HCT116 (cell line): ENCODE data around the gene TTLL5. TPM values are rescaled to one million over a fixed set of nuclear protein-coding genes. Genes with fewer than 3 reads are reported as not detected.
"Not testable (repeated sequence)": the region's sequence is repeated elsewhere in the genome, so short reads cannot be mapped to it uniquely, and the experiment has no call there.

ENCODE experiments used
- ATAC-seq: fragments of 200-7000 bp; cut with Tn5 transposase; 2 replicates; pipeline ENCODE4 v1.9.1; 2020; ENCODE audit warnings: mild to moderate bottlenecking, moderate library complexity
- BruUV-seq: library from RNA; stranded (reverse); fragments of 400-500 nt; replicated peaks from 2 replicates; lab custom pipeline; 2021; lab: Mats Ljungman, UMichigan
- CTCF ChIA-PET: fragments of 300-600 bp; sonication (Branson Sonifier 250); formaldehyde crosslinking; loops from one replicate; lab custom pipeline; 2021; ENCODE audit warnings: antibody characterized with exemption; lab: Charles Lee
- POLR2A ChIA-PET: fragments of 300-600, 350-600 bp; sonication (Branson Sonifier 250); formaldehyde crosslinking; loops from one replicate; lab custom pipeline; 2021; ENCODE audit warnings: antibody characterized with exemption; lab: Charles Lee
- RAD21 ChIA-PET, 2 experiments: fragments of 300-600 bp; sonication (Branson Sonifier 250); formaldehyde crosslinking; loops; one replicate each; lab custom pipeline; 2023; ENCODE audit warnings: low total read pairs in 2 of 2; ENCODE audit not compliant: uncharacterized antibody in 2 of 2, unreplicated experiment in 2 of 2, low non-redundant PET in 1 of 2; lab: Charles Lee
- DNase-seq: peaks from one replicate; pipeline ENCODE4 v3.0.0-alpha.2; 2010; ENCODE audit warnings: low read depth, low spot score
- H2AFZ ChIP-seq: fragments of 200-600 bp; shearing (Covaris generic), sonication (generic); 2 replicates; pipeline ENCODE4 v1.6.1; 2017; ENCODE audit warnings: low read depth, mixed run types, mixed read lengths, antibody characterized with exemption, low read length; ENCODE audit not compliant: poor library complexity, severe bottlenecking
- H3K27ac ChIP-seq: 2 replicates; pipeline ENCODE4 v1.5.1; 2012; ENCODE audit warnings: low read depth, low read length
- H3K27me3 ChIP-seq: fragments of 200-600 bp; sonication (generic); 2 replicates; pipeline ENCODE4 v1.6.1; 2016; ENCODE audit warnings: mixed run types, low read length, mixed read lengths; ENCODE audit not compliant: insufficient read depth
- H3K36me3 ChIP-seq, 2 experiments: fragments of 200-500 bp in 1 of 2; fragments of 200-600 bp in 1 of 2; sonication (Bioruptor generic) in 1 of 2; sonication (generic) in 1 of 2; 2 replicates each; pipeline versions ENCODE4 v1.5.1 to v1.6.1; 2014 to 2016; ENCODE audit warnings: low read length in 2 of 2, inconsistent platforms in 1 of 2, mixed read lengths in 1 of 2, mixed run types in 1 of 2; ENCODE audit not compliant: insufficient read depth in 2 of 2, control insufficient read depth in 1 of 2
- H3K4me1 ChIP-seq, 2 experiments: fragments of 200-600 bp in 1 of 2; sonication (generic) in 1 of 2; 2 replicates each; pipeline versions ENCODE4 v1.5.1 to v1.6.1; 2012 to 2017; ENCODE audit warnings: low read length in 2 of 2, inconsistent platforms in 1 of 2, mild to moderate bottlenecking in 1 of 2, mixed read lengths in 1 of 2, mixed run types in 1 of 2, moderate library complexity in 1 of 2; ENCODE audit not compliant: insufficient read depth in 2 of 2, control insufficient read depth in 1 of 2
- H3K4me2 ChIP-seq: fragments of 200-600 bp; sonication (generic); 2 replicates; pipeline ENCODE4 v1.6.1; 2017; ENCODE audit warnings: mixed run types, low read length, mixed read lengths
- H3K4me3 ChIP-seq, 2 experiments: fragments of 200-600 bp in 1 of 2; sonication (generic) in 1 of 2; replicated peaks in 1 of 2; 2 replicates each; pipeline ENCODE4 v1.5.1; 2011 to 2016; ENCODE audit warnings: low read length in 2 of 2, control low read depth in 1 of 2, low read depth in 1 of 2, mild to moderate bottlenecking in 1 of 2, mixed read lengths in 1 of 2, mixed run types in 1 of 2
- H3K79me2 ChIP-seq: fragments of 200-600 bp; sonication (generic); 2 replicates; pipeline ENCODE4 v1.6.1; 2017; ENCODE audit warnings: mild to moderate bottlenecking, mixed run types, low read length, moderate library complexity, mixed read lengths; ENCODE audit not compliant: insufficient read depth
- H3K9ac ChIP-seq: fragments of 200-600 bp; sonication (generic); 2 replicates; pipeline ENCODE4 v1.6.1; 2016; ENCODE audit warnings: low read length, mixed read lengths
- H3K9me2 ChIP-seq: fragments of 200-600 bp; sonication (generic), shearing (Covaris generic); 2 replicates; pipeline ENCODE4 v1.6.1; 2017; ENCODE audit warnings: mixed run types, mild to moderate bottlenecking, moderate library complexity; ENCODE audit not compliant: insufficient read depth
- H3K9me3 ChIP-seq, 2 experiments: fragments of 200-500 bp in 1 of 2; fragments of 200-600 bp in 1 of 2; sonication (Bioruptor generic) in 1 of 2; sonication (generic) in 1 of 2; 2 replicates each; pipeline ENCODE4 v1.6.1; 2014 to 2017; ENCODE audit warnings: low read length in 2 of 2, mixed read lengths in 2 of 2, inconsistent platforms in 1 of 2, low read depth in 1 of 2, mild to moderate bottlenecking in 1 of 2, mixed run types in 1 of 2, moderate library complexity in 1 of 2; ENCODE audit not compliant: control insufficient read depth in 1 of 2, insufficient read depth in 1 of 2
- H4K20me1 ChIP-seq: fragments of 200-600 bp; sonication (generic), shearing (Covaris generic); 2 replicates; pipeline ENCODE4 v1.6.1; 2017; ENCODE audit warnings: mixed run types, mild to moderate bottlenecking, moderate library complexity; ENCODE audit not compliant: insufficient read depth
- CBX3 ChIP-seq: IDR thresholded peaks from 2 replicates; pipeline ENCODE4 v1.6.1; 2012; ENCODE audit warnings: low read depth
- CEBPB ChIP-seq: IDR thresholded peaks from 2 replicates; pipeline ENCODE4 v1.6.1; 2012; ENCODE audit warnings: low read depth
- EGR1 ChIP-seq: IDR thresholded peaks from 2 replicates; pipeline ENCODE4 v1.6.1; 2012; ENCODE audit warnings: low read depth
- ELF1 ChIP-seq: IDR thresholded peaks from 2 replicates; pipeline ENCODE4 v1.6.1; 2012; ENCODE audit warnings: low read depth, borderline replicate concordance
- EZH2phosphoT487 ChIP-seq: fragments of 200-600 bp; IDR thresholded peaks from 2 replicates; pipeline ENCODE4 v1.6.1; 2018; ENCODE audit warnings: antibody characterized with exemption, borderline replicate concordance
- FOSL1 ChIP-seq: IDR thresholded peaks from 2 replicates; pipeline ENCODE4 v1.6.1; 2012; ENCODE audit warnings: low read depth
- JUND ChIP-seq: IDR thresholded peaks from 2 replicates; pipeline ENCODE4 v1.6.1; 2012
- POLR2AphosphoS5 ChIP-seq: IDR thresholded peaks from 2 replicates; pipeline ENCODE4 v1.6.1; 2011; ENCODE audit warnings: mild to moderate bottlenecking, low read depth, low read length, moderate library complexity
- SIN3A ChIP-seq: IDR thresholded peaks from 2 replicates; pipeline ENCODE4 v1.6.1; 2012; ENCODE audit warnings: low read depth
- SP1 ChIP-seq: IDR thresholded peaks from 2 replicates; pipeline ENCODE4 v1.6.1; 2012; ENCODE audit warnings: low read depth
- SRF ChIP-seq: IDR thresholded peaks from 2 replicates; pipeline ENCODE4 v1.6.1; 2012; ENCODE audit warnings: low read depth
- TCF7L2 ChIP-seq: IDR thresholded peaks from 2 replicates; pipeline ENCODE4 v1.7.0; 2011; ENCODE audit warnings: borderline replicate concordance, inconsistent platforms; ENCODE audit not compliant: insufficient read depth, insufficient read length; ENCODE audit errors: extremely low read depth
- YY1 ChIP-seq: IDR thresholded peaks from 2 replicates; pipeline ENCODE4 v1.6.1; 2011; ENCODE audit warnings: low read length, low read depth, moderate library complexity, mild to moderate bottlenecking; ENCODE audit not compliant: insufficient replicate concordance; ENCODE audit errors: extremely low read depth
- ZFX ChIP-seq: fragments of 450-650 bp; IDR thresholded peaks from 2 replicates; pipeline ENCODE4 v1.6.1; 2017
- ZNF274 ChIP-seq: fragments of 200-500 bp; sonication (Bioruptor generic); IDR thresholded peaks from 2 replicates; pipeline ENCODE4 v1.6.1; 2014; ENCODE audit warnings: mild to moderate bottlenecking, low read depth, low read length, inconsistent platforms
- intact Hi-C: fragments of 100-400 bp; cut with micrococcal nuclease; formaldehyde crosslinking; loops from 2 replicates; pipeline ENCODE4 v1.10.0; 2022
- total RNA-seq: library from RNA; stranded (reverse); gene quantifications from one replicate; pipeline ENCODE4 v1.2.1, GENCODE V29; 2021; ENCODE audit not compliant: unreplicated experiment
- TF ChIP-seq, protein P1 (sequence below), 3 experiments: fragments of 200-600 bp in 1 of 3; sonication (generic) in 1 of 3; IDR thresholded peaks in 2 of 3; conservative IDR thresholded peaks in 1 of 3; 2 replicates each; pipeline ENCODE4 v1.5.1; 2012 to 2017; ENCODE audit warnings: low read depth in 2 of 3, low read length in 2 of 3, antibody characterized with exemption in 1 of 3, borderline replicate concordance in 1 of 3, control low read depth in 1 of 3, mild to moderate bottlenecking in 1 of 3, mixed read lengths in 1 of 3, mixed run types in 1 of 3, moderate library complexity in 1 of 3; ENCODE audit not compliant: insufficient read depth in 1 of 3
- TF ChIP-seq, protein P2 (sequence below): IDR thresholded peaks from 2 replicates; pipeline ENCODE4 v1.6.1; 2012
- TF ChIP-seq, protein P3 (sequence below): IDR thresholded peaks from 2 replicates; pipeline ENCODE4 v1.6.1; 2012

TTLL5 gene
- total RNA-seq, 1 experiment from 2014 or later, result 26.2 TPM

DNA sequence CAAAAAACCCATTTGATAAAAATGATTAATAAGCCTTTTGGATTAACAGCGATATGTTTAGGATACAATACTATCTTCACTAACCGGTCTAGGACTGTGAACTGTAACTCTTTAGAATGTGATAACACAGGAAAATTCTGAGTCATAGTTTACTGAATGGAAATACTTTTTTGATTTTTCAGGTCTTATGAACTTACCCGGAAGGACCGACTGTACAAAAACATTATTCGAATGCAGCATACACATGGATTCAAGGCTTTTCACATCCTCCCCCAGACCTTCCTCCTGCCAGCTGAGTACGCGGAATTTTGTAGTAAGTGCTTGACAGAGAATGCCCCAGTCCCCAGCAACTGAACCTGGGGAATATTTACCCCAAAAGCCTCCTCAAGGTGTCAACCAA is 29.0 kb downstream of the TTLL5 start:
- no peak for ATAC-seq
- POLR2A ChIA-PET, result interaction anchor here (0.8 kb wide), 1 partner anchor 19 kb away, joined by 3 read pairs; no protein-coding TSS in a partner anchor
- Histone ChIP-seq H3K4me3 (no peak overlapping the region), H3K4me1 (no peaks in the 10 kb centered on the region)
- TF ChIP-seq, protein P1, sequence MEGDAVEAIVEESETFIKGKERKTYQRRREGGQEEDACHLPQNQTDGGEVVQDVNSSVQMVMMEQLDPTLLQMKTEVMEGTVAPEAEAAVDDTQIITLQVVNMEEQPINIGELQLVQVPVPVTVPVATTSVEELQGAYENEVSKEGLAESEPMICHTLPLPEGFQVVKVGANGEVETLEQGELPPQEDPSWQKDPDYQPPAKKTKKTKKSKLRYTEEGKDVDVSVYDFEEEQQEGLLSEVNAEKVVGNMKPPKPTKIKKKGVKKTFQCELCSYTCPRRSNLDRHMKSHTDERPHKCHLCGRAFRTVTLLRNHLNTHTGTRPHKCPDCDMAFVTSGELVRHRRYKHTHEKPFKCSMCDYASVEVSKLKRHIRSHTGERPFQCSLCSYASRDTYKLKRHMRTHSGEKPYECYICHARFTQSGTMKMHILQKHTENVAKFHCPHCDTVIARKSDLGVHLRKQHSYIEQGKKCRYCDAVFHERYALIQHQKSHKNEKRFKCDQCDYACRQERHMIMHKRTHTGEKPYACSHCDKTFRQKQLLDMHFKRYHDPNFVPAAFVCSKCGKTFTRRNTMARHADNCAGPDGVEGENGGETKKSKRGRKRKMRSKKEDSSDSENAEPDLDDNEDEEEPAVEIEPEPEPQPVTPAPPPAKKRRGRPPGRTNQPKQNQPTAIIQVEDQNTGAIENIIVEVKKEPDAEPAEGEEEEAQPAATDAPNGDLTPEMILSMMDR (IDR thresholded peaks at IDR 0.05 in 2 of 3, conservative IDR thresholded peaks at IDR 0.05 in 1 of 3; ENCODE audit: borderline replicate concordance in 1 of 3, insufficient read depth in 1 of 3, low read depth in 2 of 3, low read length in 2 of 3), result no peak
- no peak for TF ChIP-seq ZFX
- no peak for TF ChIP-seq SRF
- TF ChIP-seq, protein P2, sequence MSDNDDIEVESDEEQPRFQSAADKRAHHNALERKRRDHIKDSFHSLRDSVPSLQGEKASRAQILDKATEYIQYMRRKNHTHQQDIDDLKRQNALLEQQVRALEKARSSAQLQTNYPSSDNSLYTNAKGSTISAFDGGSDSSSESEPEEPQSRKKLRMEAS, result no peak
- no peak for TF ChIP-seq ELF1
- no peak for TF ChIP-seq EGR1
- TF ChIP-seq POLR2AphosphoS5, result no peak
- TF ChIP-seq YY1, result no peak
- TF ChIP-seq SP1, result no peak
- TF ChIP-seq FOSL1, result no peak
- TF ChIP-seq, protein P3, sequence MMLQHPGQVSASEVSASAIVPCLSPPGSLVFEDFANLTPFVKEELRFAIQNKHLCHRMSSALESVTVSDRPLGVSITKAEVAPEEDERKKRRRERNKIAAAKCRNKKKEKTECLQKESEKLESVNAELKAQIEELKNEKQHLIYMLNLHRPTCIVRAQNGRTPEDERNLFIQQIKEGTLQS, result no peak
- TF ChIP-seq JUND, result no peak
- no peak for TF ChIP-seq EZH2phosphoT487
- no peak for TF ChIP-seq CBX3
- no peak for TF ChIP-seq CEBPB
- TF ChIP-seq ZNF274, result no peak
- TF ChIP-seq SIN3A, result no peak
- TF ChIP-seq TCF7L2, result no peak
- TF ChIP-seq, all 23 proteins: peak for 0
- Histone ChIP-seq H3K36me3 (peaks cover 3 to 30% of the 10 kb centered on the region in 2 experiments; a peak in 3 of 4 replicates), H4K20me1 (no peaks in the 10 kb centered on the region), H3K4me2 (no peak overlapping the region), H3K27me3 (no peaks in the 10 kb centered on the region), H2AFZ (no peak overlapping the region), H3K9me2 (no peaks in the 10 kb centered on the region), H3K9me3 (no peaks in the 10 kb centered on the region), H3K9ac (no peak overlapping the region), H3K79me2 (no peaks in the 10 kb centered on the region), H3K27ac (no peak overlapping the region)
- no TSS peak for BruUV-seq
- CTCF ChIA-PET, result no interaction called here
- RAD21 ChIA-PET, result no interaction called here
- DNase-seq, result no peak
- intact Hi-C loops, result no loop called here

DNA sequence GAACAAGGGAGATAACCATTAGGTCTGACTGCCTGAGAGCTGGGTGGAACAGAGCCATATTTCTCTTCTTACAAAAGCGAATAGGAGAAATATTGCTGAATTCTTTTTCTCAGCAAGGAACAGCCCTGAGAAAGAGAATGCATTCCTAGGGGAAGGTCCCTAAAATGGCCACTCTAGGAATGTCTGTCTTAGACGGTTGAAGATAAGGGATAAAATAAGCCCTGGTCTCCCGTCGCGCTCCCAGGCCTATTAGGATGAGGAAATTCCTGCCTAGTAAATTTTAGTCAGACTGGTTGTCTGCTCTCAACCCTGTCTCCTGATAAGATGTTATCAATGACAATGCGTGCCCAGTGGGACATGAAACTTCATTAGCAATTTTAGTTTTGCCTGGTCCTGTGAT is 34.0 kb downstream of the TTLL5 start:
- H3K27me3 ChIP-seq, H3K27ac ChIP-seq, intact Hi-C loops, RAD21 ChIA-PET, H3K9me3 ChIP-seq, POLR2A ChIA-PET, DNase-seq, H2AFZ ChIP-seq, H3K79me2 ChIP-seq, ATAC-seq, H3K4me2 ChIP-seq, H3K9ac ChIP-seq, H4K20me1 ChIP-seq, H3K4me1 ChIP-seq, H3K4me3 ChIP-seq, BruUV-seq, H3K9me2 ChIP-seq: not testable (repeated sequence)
- CTCF ChIA-PET, result interaction anchor here (1.6 kb wide), 1 partner anchor 14 kb away, joined by 3 read pairs; no protein-coding TSS in a partner anchor
- peaks cover 6 to 29% of the 10 kb centered on the region in 2 experiments; a peak in 3 of 4 replicates for H3K36me3 ChIP-seq
